ENCODE data around the gene CMTR2. TPM values are rescaled to one million over a fixed set of nuclear protein-coding genes. Genes with fewer than 3 reads are reported as not detected.

The CMTR2 gene
- total RNA-seq (10 to 100 TPM; 15.6 to 34.1 (median 22.8) TPM), polyA plus RNA-seq (10 to 100 TPM in 1 of 3 donors, 1 to 10 TPM in 2; 7.8 to 18.3 (median 7.8) TPM)
- long read RNA-seq, donor 1, full-length matches to known transcripts: 5 of 5 reads
- long read RNA-seq, donor 1, partial matches to known transcripts: 0 of 5 reads
- long read RNA-seq, donor 1, other reads (novel, unspliced or antisense): 0 of 5 reads
- long read RNA-seq, donor 2, full-length matches to known transcripts: 6 of 6 reads
- long read RNA-seq, donor 2, partial matches to known transcripts: 0 of 6 reads
- long read RNA-seq, donor 2, other reads (novel, unspliced or antisense): 0 of 6 reads
- long read RNA-seq, donor 3, full-length matches to known transcripts: 4 of 4 reads
- long read RNA-seq, donor 3, partial matches to known transcripts: 0 of 4 reads
- long read RNA-seq, donor 3, other reads (novel, unspliced or antisense): 0 of 4 reads
- long read RNA-seq, donor 4, full-length matches to known transcripts: 2 of 4 reads
- long read RNA-seq, donor 4, partial matches to known transcripts: 0 of 4 reads
- long read RNA-seq, donor 4, other reads (novel, unspliced or antisense): 2 of 4 reads
- long read RNA-seq, donor 5, full-length matches to known transcripts: 19 of 31 reads
- long read RNA-seq, donor 5, partial matches to known transcripts: 1 of 31 reads
- long read RNA-seq, donor 5, other reads (novel, unspliced or antisense): 11 of 31 reads
- long read RNA-seq, donor 6, full-length matches to known transcripts: 5 of 7 reads
- long read RNA-seq, donor 6, partial matches to known transcripts: 0 of 7 reads
- long read RNA-seq, donor 6, other reads (novel, unspliced or antisense): 2 of 7 reads
- long read RNA-seq, donor 7, full-length matches to known transcripts: 1 of 1 reads
- long read RNA-seq, donor 7, partial matches to known transcripts: 0 of 1 reads
- long read RNA-seq, donor 7, other reads (novel, unspliced or antisense): 0 of 1 reads
- long read RNA-seq, donor 8, full-length matches to known transcripts: 5 of 5 reads
- long read RNA-seq, donor 8, partial matches to known transcripts: 0 of 5 reads
- long read RNA-seq, donor 8, other reads (novel, unspliced or antisense): 0 of 5 reads
- long read RNA-seq, donor 9, full-length matches to known transcripts: 3 of 3 reads
- long read RNA-seq, donor 9, partial matches to known transcripts: 0 of 3 reads
- long read RNA-seq, donor 9, other reads (novel, unspliced or antisense): 0 of 3 reads
- long read RNA-seq, donor 10, partial matches to known transcripts: 0 of 1 reads
- long read RNA-seq, donor 10, other reads (novel, unspliced or antisense): 0 of 1 reads

- Histone ChIP-seq H3K4me3 (peak within 1 kb of the TSS; percentile 18 to 88 (median 66)), H3K9me3 (replicated peaks in 1 of 3) (no peaks in the 10 kb centered on the region), H3K27me3 (peaks cover 6% of the 10 kb centered on the region), H3K4me1 (replicated peaks in 1 of 2) (peaks cover 14 to 15% of the 10 kb centered on the region in 2 donors), H3K36me3 (replicated peaks in 1 of 2) (peaks cover 0 to 12% of the 10 kb centered on the region in 2 donors), H3K27ac (peak within 1 kb of the TSS; percentile 67 to 96 (median 81))
- TF ChIP-seq POLR2A (IDR thresholded peaks at IDR 0.05): peak; percentile 74 to 92
- TF ChIP-seq, protein P1, sequence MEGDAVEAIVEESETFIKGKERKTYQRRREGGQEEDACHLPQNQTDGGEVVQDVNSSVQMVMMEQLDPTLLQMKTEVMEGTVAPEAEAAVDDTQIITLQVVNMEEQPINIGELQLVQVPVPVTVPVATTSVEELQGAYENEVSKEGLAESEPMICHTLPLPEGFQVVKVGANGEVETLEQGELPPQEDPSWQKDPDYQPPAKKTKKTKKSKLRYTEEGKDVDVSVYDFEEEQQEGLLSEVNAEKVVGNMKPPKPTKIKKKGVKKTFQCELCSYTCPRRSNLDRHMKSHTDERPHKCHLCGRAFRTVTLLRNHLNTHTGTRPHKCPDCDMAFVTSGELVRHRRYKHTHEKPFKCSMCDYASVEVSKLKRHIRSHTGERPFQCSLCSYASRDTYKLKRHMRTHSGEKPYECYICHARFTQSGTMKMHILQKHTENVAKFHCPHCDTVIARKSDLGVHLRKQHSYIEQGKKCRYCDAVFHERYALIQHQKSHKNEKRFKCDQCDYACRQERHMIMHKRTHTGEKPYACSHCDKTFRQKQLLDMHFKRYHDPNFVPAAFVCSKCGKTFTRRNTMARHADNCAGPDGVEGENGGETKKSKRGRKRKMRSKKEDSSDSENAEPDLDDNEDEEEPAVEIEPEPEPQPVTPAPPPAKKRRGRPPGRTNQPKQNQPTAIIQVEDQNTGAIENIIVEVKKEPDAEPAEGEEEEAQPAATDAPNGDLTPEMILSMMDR (IDR thresholded peaks at IDR 0.05): no peak
- 0 to 1% (median 0%) methylated on average over 16 to 60 of the region's 60 CpGs for WGBS, 4 donors
- peak; percentile 93 to 97 (median 97) for DNase-seq
- intact Hi-C loops (cut with DNase I): no loop called here
These were observed at the start of gene CMTR2 for GRCh38 chr16:71288890-71289731. CMTR2 (minus strand) TSS chr16:71289402; CDS start chr16:71285920, 3,482 bp downstream.

GRCh38 chr16:71338632-71339031 lies 49.4 kb upstream of the CMTR2 start:
- H3K9me3 ChIP-seq (replicated peaks in 1 of 3): no peaks in the 10 kb centered on the region
- intact Hi-C loops (cut with DNase I): no loop called here
- no peaks in the 10 kb centered on the region for H3K4me1 ChIP-seq (replicated peaks in 1 of 2)
- WGBS, 4 donors: 78 to 86% (median 82%) methylated on average over 1 of the region's 1 CpG
- H3K4me3 ChIP-seq: no peak overlapping the region
- H3K27me3 ChIP-seq: peaks cover 3% of the 10 kb centered on the region
- H3K27ac ChIP-seq: no peak overlapping the region
- TF ChIP-seq POLR2A (IDR thresholded peaks at IDR 0.05): no peak
- TF ChIP-seq, protein P1 (IDR thresholded peaks at IDR 0.05): no peak
- no peak for DNase-seq
- no peaks in the 10 kb centered on the region for H3K36me3 ChIP-seq (replicated peaks in 1 of 2)

DNA sequence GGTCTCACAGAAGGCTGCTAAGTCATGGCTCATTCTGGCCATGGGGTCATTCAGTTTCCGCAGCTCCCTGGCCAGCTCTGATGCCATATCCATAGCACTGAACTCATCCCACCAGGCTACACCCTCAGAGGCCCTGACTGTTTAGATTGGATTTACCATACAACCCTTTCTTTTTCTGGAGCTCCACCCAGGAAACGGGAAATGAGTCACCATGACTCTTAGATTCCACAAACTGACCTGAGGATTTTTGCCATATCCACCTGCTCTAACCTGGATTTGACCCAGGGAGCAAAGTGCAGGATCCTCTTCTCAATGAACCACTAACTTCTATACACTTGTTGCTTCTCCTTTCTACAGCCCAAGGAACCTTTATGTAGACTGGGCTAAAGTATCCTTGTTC lies 49.0 kb upstream of the CMTR2 start:
- Histone ChIP-seq H3K4me1 (replicated peaks in 1 of 2) (no peaks in the 10 kb centered on the region), H3K4me3 (no peak overlapping the region), H3K27me3 (peaks cover 3% of the 10 kb centered on the region), H3K9me3 (replicated peaks in 1 of 3) (no peaks in the 10 kb centered on the region), H3K27ac (no peak overlapping the region), H3K36me3 (replicated peaks in 1 of 2) (no peaks in the 10 kb centered on the region)
- TF ChIP-seq, protein P1 (IDR thresholded peaks at IDR 0.05): no peak
- TF ChIP-seq POLR2A (IDR thresholded peaks at IDR 0.05): no peak
- intact Hi-C loops (cut with DNase I): no loop called here
- WGBS, 4 donors: 66 to 86% (median 73%) methylated on average over 2 of the region's 2 CpGs
- no peak for DNase-seq
